GM19328 (cell line): ENCODE results near the gene KLRC1.
"Not testable (repeated sequence)": the region's sequence is repeated elsewhere in the genome, so short reads cannot be mapped to it uniquely, and the experiment has no call there.

Source experiments
- ATAC-seq: cut with Tn5 transposase; IDR thresholded peaks from one replicate; pipeline ENCODE4 v1.9.1; 2021; ENCODE audit warnings: mild to moderate bottlenecking, moderate library complexity; ENCODE audit not compliant: unreplicated experiment

Gene KLRC1

DNA sequence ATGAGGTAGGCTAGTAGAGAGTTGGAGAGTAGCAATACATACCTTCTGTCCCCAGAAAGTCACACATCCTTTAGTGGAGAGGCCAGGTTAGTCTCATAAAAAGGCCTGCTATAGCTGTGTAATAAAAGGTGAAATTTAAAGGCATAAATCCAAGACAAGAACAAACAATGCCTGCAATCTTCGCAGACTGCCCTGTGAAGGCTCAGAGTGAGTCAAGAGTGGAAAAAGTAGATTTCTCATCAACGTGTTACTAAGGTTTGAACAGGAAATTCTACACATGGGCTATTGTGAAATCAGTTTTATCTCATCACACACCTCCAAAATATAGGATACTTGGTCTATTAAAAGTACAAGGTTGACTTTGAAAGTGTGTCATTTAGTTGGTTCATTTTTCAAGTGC, at the start of gene KLRC1:
KLRC1 (minus strand) TSS at position 222 of the 400 bp plus-strand sequence. CDS start 2,221 bp downstream, outside the sequence.
- ATAC-seq = no peak

DNA sequence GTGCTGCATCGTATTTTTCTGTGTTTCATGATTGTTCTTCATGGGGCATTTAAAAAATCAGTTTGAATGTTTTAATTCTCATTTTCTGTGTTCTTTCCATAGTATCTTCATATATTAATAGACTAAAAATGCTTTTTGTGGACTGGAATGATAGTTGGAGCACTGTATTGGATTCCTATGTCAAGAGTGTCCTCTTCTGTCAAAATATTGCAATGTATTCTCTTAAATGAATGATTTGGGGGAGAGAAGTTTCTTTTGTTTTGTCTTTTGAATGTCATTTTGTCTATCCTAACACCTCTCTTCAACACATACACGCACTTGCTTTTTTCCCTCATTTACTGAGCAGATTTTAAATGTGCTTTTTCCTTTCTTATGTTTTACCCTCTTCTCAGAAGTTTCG, 47.9 kb upstream of the KLRC1 start:
- no peak for ATAC-seq

DNA sequence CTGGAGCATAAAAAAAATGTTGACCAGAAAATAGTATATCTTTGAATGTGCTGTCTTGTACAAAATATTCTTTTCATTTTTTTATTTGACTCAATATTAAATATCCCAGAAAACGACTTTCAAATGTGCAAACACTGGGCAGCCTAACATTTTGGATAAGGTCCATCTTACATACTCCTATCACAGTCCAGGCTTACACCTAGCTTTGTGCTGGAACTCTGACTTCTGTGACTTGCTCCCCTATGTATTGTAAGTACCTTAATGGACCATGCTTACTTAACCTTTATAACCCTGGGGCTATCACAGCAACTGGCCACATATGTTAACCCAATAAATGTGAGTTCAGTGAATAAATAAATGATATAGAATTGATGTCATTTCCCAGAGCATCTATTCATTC, 44.9 kb upstream of the KLRC1 start:
- no peak for ATAC-seq

DNA sequence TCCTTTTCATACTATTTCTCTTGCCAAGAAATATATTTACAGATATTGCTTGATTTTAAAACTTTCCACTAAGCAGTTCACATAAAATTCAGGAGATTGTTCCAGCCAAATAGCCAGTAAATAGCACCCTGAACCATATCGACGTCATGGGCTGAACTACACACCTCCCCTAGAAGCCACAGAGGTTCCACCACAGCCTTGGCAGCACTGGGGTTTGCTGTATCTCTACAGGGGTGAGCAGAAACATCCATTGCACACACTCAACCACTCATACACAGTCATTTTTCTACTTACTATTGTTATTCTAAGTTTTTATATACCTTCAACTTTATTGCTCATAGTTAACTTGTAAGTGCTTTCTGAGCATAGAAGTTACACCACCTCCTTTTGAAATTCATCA, 44.4 kb upstream of the KLRC1 start:
- ATAC-seq = no peak

DNA sequence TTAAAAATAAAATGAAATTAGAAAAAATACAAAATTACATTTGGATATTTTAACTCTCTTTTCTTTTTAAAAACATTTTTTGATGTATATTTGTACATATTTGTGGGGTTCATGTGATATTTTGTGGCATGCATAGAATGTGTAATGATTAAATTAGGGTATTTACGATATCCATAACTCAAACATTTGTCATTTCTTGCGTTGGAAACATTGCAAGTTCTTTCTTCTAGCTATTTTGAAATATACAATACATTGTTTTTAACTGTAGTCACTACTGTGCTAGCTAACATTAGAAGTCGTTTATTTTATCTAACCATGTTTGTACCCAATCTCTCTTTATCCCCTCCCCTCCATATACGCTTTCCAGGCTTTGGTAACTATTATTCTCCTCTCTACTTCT, 38.6 kb upstream of the KLRC1 start:
- ATAC-seq = no peak

DNA sequence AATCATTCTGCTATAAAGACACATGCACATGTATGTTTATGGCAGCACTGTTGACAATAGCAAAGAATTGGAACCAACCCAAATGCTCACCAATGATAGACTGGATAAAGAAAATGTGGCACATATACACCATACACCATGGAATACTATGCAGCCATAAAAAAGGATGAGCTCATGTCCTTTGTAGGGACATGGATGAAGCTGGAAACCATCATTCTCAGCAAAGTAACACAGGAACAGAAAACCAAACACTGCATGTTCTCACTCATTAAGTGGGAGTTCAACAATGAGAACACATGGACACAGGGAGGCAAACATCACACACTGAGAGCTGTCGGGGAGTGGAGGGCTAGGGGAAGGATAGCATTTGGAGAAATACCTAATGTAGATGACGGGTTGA, 34.2 kb upstream of the KLRC1 start:
- ATAC-seq = not testable (repeated sequence)

DNA sequence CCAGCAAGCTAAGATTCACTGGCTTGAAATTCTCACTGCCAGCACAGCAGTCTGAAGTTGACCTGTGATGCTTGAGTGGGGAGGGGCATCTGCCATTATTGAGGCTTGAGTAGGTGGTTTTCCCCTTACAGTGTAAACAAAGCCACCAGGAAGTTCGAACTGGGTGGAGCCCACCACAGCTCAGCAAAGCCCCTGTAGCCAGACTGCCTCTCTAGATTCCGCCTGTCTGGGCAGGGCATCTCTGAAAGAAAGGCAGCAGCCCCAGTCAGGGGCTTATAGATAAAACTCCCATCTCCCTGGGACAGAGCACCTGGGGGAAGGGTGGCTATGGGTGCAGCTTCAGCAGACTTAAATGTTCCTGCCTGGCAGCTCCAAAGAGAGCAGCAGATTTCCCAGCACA, 28.7 kb upstream of the KLRC1 start:
- not testable (repeated sequence) for ATAC-seq

DNA sequence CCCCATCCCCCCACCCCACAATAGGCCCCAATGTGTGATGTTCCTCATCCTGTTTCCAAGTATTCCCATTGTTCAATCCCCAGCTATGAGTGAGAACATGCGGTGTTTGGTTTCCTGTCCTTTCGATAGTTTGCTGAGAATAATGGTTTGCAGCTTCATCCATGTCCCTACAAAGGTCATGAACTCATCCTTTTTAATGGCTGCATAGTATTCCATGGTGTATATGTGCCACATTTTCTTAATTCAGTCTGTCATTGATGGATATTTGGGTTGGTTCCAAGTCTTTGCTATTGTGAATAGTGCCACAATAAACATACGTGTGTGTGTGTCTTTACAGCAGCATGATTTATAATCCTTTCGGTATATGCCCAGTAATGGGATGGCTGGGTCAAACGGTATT, 19.6 kb upstream of the KLRC1 start:
- ATAC-seq = not testable (repeated sequence)

DNA sequence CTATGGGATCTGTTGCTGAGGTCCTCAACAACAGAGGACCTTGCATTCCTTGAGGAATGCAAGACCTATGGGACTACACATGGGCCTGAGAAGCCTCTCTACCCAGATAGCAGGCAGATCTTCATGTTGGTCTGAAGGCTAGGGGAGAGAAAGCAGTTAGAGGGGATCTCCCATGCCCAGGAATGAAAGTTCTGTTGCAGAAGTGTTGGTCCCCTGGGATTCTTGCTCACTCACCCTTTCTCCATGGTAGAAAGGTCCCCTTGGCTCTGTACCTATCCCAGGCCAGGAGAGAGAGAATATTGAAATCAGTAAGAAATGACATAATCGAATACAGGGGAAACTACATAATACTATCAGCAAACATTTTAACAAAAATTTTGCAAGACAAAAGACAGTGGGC, 16.5 kb upstream of the KLRC1 start:
- no peak for ATAC-seq

DNA sequence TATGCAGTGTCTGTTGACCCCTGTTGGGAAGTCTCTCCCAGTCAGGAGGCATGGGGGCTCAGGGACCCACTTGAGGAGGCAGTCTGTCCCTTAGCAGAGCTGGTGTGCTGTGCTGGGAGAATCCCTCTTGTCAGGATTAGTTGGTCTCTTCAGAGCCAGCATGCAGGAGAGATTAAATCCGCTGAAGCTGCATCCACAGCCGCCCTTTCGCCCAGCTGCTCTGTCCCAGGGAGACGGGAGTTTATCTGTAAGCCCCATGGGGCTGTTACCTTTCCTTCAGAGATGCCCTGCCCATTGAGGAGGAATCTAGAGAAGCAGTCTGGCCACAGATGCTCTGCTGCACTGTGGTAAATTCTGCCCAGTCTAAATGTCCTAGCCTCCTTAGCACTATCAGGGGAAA, 13.1 kb upstream of the KLRC1 start:
- ATAC-seq = no peak

DNA sequence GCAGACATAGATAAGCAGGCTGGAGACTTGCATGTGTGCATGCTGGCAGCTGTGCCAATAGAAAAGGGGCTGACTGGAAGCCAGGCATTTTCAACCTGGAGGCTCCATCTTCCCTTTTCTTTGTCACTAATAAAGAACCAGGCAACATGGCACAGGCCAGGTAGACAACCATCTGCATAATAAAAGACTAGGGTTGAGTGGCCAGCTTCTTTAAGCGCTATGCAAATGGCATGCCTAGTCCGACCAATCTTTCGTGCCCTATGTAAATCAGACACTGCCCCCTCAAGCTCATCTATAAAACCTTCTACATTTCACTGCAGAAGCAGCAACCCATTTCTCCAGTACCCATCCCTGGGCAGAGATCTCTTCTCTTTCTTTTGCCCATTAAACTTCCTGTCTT, 4.6 kb upstream of the KLRC1 start:
- no peak for ATAC-seq

DNA sequence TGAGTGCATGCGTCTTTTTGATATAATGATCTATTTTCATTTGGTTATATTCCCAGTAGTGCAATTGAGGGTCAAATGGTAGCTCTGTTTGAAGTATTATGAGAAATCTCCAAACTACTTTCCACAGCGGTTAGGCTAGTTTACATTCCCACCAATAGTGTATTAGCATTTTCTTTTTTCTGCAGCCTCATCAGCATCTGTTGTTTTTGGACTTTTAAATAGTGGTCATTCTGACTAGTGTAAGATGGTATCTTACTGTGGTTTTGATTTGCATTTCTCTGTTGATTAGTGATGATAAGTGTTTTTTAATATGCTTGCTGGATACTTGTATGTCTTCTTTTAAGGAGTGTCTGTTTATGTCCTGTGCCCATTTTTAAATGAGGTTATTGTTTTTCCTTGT, 3.7 kb upstream of the KLRC1 start:
- no peak for ATAC-seq

DNA sequence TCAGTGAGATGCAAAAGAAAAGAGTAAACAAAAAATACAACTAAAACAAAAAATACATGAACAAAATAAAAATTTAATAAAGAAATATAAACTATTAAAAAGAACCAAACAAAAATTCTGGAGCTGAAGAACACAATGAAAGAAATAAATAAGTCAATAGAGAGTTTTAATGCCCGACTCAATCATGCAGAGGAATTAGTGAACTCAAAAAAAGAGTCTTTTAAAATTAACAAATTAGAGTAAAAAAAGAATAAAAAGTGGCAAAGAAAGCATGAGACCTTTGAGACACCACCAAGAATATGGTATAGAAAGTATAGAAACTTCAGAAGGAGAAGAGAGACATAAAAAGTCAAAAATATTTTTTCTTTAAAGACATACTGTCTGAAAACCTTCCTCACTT, 2.6 kb upstream of the KLRC1 start:
- ATAC-seq = no peak

DNA sequence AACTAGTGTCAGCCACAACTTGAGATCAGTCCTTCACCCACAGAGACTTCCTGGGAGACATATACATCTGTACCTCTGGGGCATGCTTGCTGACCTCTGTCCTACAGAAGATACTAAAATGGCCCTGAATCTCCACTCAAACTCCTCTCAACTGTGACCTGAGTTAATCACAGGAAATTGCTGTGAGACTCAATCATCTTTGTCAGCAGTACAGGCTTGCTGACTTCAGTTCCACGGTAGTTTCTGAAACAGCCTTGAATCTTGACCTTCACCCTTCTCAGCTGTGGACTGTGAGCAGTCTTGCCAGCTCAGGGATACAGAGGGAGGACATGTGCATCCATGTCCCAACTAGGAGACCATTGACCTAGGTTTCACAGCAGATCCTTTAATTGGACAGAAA, 1.4 kb upstream of the KLRC1 start:
- ATAC-seq = no peak

DNA sequence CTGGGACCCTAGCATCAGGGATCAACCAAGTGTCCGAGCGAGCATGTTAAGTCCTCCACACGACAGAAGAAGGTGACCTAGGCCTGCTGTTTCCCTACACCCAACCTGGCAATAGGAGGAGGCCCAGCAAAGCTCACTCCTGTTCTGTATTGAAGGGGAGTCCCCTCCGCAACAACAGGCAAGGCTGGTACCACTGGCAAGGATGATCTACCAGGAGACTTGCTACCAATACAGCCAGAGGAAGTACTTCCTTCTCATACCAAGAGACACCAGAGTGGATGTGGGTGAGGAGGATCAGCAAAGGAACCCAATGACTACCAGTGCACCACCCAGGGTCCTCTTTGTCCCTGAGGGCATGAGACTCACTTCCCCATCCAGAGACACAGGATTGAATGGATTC, 4.9 kb downstream of the KLRC1 start:
- ATAC-seq = no peak

DNA sequence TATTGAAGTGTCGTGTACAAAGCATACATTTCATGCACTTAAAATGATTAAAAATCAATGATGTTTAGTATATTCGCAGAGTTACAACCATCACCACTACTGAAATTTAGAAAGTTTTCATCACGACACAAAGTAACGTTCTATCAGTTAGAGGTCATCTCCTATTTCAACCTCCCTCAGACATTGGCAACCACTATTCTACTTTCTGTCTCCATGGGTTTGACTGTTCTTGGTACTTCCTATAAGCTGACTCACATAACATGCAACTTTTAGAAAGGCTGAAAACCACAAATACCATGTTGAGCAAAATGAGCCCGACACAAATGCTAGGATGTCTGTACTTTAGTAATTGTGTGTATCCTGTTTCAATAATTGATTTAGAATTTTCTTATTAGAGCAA, 7.1 kb downstream of the KLRC1 start:
- not testable (repeated sequence) for ATAC-seq

DNA sequence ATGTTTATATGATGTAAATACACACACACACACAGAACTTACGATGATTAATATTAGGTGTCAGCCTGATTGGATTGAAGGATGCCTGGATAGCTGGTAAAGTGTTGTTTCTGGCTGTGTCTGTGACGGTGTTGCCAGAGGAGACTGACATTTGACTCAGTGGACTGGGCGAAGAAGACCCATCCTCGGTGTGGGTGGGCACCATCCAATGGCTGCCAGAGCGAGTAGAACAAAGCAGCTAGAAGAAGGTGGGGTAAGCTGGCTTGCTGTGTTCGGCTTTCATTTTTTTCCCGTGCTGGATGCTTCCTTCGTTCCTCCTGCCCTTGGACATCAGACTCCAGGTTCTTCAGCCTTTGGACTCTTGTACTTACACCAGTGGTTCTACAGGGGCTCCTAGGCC, 12.0 kb downstream of the KLRC1 start:
- ATAC-seq = not testable (repeated sequence)

DNA sequence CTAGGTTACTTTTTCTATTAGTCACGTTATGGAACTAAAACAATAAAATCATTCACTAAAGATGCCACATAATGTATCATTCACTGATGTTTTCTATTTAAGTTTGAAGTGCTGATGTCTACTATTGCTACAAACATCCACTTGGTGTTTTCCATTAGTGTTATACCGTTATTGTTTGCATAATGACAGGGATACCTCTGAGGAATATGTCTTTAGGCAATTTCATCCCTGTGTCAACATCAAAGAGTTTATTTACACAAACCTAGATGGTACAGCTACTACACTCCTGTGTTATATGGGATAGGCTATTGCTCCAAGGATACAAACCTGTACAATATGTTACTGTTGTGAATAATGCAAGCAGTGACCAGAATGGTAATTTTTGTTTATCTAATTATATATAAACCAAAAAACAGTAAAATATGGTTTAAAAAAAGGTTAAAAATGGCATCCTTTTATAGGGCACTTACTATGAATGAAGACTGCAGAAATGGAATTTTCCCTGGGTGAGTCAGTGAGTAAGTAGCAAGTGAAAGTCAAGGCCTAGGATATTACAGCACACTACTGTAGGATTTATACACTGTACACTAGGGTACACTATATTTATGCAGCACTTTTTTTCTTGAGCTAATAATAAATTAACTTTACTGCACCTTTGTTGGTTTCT, 13.4 kb downstream of the KLRC1 start:
- ATAC-seq = not testable (repeated sequence)

DNA sequence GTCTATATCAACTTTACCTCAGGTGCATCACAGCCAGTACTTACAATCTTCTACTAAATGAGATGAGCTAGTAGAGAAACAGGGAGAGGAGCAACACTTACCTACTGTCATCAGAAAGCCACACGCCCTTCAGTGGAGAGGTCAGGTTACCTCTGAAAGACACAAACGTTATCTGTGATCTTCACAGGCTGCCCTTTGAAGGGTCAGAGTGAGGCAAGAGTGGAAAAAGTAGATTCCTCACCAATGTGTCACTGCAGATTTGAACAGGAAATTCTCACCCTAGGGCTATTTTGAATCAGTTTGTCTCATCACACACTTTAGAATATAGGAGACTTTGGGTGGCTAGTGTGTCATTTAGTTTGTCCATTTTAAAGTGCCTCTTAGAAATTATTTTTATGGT, 15.6 kb downstream of the KLRC1 start:
- not testable (repeated sequence) for ATAC-seq

DNA sequence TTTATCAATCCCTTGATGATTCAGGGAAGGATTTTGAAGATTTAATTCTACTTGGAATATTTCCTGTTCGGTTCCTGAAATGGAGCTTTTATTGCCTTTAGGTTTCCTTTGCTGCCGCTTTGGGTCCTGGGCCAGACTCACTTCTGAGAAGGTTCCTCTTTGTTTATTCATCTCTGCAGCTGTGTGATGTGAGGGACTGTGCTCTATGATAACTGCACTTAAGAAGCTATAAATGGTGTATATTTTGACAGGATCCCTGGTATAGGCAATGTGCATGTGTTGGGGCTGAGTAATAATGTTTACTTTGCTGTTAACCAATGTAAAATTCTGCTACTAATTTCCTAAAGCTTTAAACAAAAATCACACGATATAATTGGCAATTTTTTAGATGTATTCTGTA, 17.4 kb downstream of the KLRC1 start, which contains the start of gene KLRC2:
KLRC2 (minus strand) TSS at position 195 of the 400 bp plus-strand sequence; CDS start at position 171, 24 bp downstream.
- ATAC-seq = not testable (repeated sequence)

DNA sequence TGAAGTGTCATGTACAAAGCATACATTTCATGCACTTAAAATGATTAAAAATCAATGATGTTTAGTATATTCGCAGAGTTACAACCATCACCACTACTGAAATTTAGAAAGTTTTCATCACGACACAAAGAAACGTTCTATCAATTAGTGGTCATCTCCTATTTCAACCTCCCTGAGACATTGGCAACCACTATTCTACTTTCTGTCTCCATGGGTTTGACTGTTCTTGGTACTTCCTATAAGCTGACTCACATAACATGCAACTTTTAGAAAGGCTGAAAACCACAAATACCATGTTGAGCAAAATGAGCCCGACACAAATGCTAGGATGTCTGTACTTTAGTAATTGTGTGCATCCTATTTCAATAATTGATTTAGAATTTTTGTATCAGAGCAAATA, 22.6 kb downstream of the KLRC1 start:
- not testable (repeated sequence) for ATAC-seq

DNA sequence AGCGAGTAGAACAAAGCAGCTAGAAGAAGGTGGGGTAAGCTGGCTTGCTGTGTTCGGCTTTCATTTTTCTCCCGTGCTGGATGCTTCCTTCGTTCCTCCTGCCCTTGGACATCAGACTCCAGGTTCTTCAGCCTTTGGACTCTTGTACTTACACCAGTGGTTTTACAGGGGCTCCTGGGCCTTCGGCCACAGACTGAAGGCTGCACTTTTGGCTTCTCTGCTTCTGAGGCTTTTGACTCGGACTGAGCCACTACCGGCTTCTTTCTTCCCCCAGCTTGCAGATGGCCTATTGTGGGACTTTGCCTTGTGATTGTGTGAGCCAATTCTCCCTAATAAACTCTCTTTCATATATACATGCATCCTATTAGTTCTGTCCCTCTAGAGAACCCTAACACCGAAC, 27.2 kb downstream of the KLRC1 start:
- ATAC-seq = not testable (repeated sequence)

DNA sequence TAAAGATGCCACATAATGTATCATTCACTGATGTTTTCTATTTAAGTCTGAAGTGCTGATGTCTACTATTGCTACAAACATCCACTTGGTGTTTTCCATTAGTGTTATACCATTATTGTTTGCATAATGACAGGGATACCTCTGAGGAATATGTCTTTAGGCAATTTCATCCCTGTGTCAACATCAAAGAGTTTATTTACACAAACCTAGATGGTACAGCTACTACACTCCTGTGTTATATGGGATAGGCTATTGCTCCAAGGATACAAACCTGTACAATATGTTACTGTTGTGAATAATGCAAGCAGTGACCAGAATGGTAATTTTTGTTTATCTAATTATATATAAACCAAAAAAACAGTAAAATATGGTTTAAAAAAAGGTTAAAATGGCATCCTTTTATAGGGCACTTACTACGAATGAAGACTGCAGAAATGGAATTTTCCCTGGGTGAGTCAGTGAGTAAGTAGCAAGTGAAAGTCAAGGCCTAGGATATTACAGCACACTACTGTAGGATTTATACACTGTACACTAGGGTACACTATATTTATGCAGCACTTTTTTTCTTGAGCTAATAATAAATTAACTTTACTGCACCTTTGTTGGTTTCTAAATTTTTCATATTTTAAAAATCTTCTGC, 28.8 kb downstream of the KLRC1 start:
- not testable (repeated sequence) for ATAC-seq
